Stimulated activated CD8-positive, alpha-beta memory T cell treated with anti-CD3 and anti-CD28 coated beads, Interleukin-15, amount 100 ng/mL, for 1 hour (primary cell): Measurements from ENCODE around the gene SH3PXD2A.
"Not testable (repeated sequence)": the region's sequence is repeated elsewhere in the genome, so short reads cannot be mapped to it uniquely, and the experiment has no call there.

Experiments used
- DNase-seq: peaks from one replicate; pipeline ENCODE4 v3.0.0-alpha.2; 2020; ENCODE audit warnings: low read depth

SH3PXD2A gene

GRCh38 chr10:103789771-103790201 is 65.6 kb downstream of the SH3PXD2A start:
- DNase-seq = no peak

- no peak for DNase-seq
Observed at GRCh38 chr10:103789161-103789560, 66.2 kb downstream of the SH3PXD2A start.

- DNase-seq = no peak
Observed at GRCh38 chr10:103787331-103787730, 68.0 kb downstream of the SH3PXD2A start.

GRCh38 chr10:103786020-103786419 is 69.4 kb downstream of the SH3PXD2A start:
- no peak for DNase-seq

GRCh38 chr10:103784723-103785418 is 70.5 kb downstream of the SH3PXD2A start:
- DNase-seq = no peak

- DNase-seq = no peak
Observed at GRCh38 chr10:103784089-103784488, 71.3 kb downstream of the SH3PXD2A start.

GRCh38 chr10:103783681-103784080 is 71.7 kb downstream of the SH3PXD2A start:
- no peak for DNase-seq

- no peak for DNase-seq
Observed at GRCh38 chr10:103781329-103782061, 73.9 kb downstream of the SH3PXD2A start.

GRCh38 chr10:103780242-103781149 is 74.9 kb downstream of the SH3PXD2A start:
- DNase-seq = no peak

GRCh38 chr10:103778358-103779139 is 76.8 kb downstream of the SH3PXD2A start:
- DNase-seq = no peak

GRCh38 chr10:103776878-103777591 is 78.3 kb downstream of the SH3PXD2A start:
- no peak for DNase-seq

GRCh38 chr10:103775776-103776175 is 79.6 kb downstream of the SH3PXD2A start:
- DNase-seq = no peak

- DNase-seq = not testable (repeated sequence)
Observed at GRCh38 chr10:103772846-103773245, 82.5 kb downstream of the SH3PXD2A start.

- no peak for DNase-seq
Observed at GRCh38 chr10:103772096-103772845, 83.1 kb downstream of the SH3PXD2A start.

- DNase-seq = no peak
Observed at GRCh38 chr10:103770139-103770538, 85.2 kb downstream of the SH3PXD2A start.

GRCh38 chr10:103769176-103769575 is 86.2 kb downstream of the SH3PXD2A start:
- DNase-seq = no peak

GRCh38 chr10:103768345-103768744 is 87.0 kb downstream of the SH3PXD2A start:
- DNase-seq = no peak

GRCh38 chr10:103767756-103768155 is 87.6 kb downstream of the SH3PXD2A start:
- DNase-seq = no peak

GRCh38 chr10:103766751-103767505 is 88.4 kb downstream of the SH3PXD2A start:
- no peak for DNase-seq
